ENCODE data around the gene FAT1.

FAT1 gene

DNA sequence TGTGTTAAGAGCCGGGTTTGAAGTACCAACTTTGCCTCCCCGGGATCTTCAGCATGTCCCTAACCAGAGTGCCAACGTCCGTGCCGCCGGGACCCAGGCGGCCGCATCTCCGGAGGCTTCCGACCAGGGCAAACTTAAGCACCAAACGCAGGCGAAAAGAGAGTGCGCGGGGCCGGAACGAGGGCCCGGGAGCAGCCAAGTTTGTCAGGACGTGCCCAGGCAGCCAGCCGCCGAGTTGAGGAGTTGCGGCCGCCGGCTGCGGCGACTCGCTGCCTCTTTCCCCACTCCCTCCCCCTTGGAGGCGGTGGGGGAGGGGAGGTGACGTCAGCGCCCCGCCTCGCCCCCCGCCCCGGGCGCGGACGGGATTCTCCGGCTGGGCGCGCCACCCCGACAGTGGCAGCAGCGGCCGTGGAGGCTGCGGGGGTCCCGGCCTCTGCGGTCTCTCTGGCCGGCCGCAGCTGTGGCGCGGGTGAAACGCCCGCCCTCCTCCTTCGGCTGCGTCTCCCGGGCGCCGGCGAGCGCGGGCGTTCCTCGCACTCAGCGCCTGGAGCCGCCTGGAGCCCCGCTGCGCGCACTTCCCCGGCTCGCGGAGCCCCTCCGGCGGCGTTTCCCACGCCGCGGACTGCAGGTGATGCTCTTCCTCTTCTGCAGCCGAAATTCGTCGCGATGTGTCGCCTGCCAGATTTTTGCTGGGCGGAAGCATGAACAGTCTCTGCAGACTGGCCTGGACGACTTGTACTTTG, 2.9 kb upstream of the FAT1 start:
- Histone ChIP-seq H3K4me2 (ENCODE audit: low read length) (no peak overlapping the region), H3K79me2 (ENCODE audit: control insufficient read depth, low read length) (no peaks in the 10 kb centered on the region), H3K9me2 (replicated peaks; ENCODE audit: control insufficient read depth, low read length) (no peaks in the 10 kb centered on the region), H3K36me3 (ENCODE audit: control insufficient read depth, low read length) (no peaks in the 10 kb centered on the region), H4K20me1 (ENCODE audit: control insufficient read depth, insufficient read depth, low read depth, low read length) (no peaks in the 10 kb centered on the region), H3K27me3 (ENCODE audit: control insufficient read depth, low read length) (no peaks in the 10 kb centered on the region), H3F3A (ENCODE audit: control insufficient read depth, insufficient read depth) (no peaks in the 10 kb centered on the region), H3K4me1 (ENCODE audit: control insufficient read depth, low read length) (no peaks in the 10 kb centered on the region), H3K9me3 (ENCODE audit: control insufficient read depth, insufficient read depth, low read length) (peaks cover 11% of the 10 kb centered on the region; the same call in 1 of the 2 replicates), H3K27ac (ENCODE audit: low read depth, low read length) (no peak overlapping the region), H3K4me3 (ENCODE audit: low read length) (no peak overlapping the region)
- no peak for TF ChIP-seq EZH2phosphoT487 (IDR thresholded peaks at IDR 0.05; ENCODE audit: borderline replicate concordance, low read length)
- TF ChIP-seq, protein P1, sequence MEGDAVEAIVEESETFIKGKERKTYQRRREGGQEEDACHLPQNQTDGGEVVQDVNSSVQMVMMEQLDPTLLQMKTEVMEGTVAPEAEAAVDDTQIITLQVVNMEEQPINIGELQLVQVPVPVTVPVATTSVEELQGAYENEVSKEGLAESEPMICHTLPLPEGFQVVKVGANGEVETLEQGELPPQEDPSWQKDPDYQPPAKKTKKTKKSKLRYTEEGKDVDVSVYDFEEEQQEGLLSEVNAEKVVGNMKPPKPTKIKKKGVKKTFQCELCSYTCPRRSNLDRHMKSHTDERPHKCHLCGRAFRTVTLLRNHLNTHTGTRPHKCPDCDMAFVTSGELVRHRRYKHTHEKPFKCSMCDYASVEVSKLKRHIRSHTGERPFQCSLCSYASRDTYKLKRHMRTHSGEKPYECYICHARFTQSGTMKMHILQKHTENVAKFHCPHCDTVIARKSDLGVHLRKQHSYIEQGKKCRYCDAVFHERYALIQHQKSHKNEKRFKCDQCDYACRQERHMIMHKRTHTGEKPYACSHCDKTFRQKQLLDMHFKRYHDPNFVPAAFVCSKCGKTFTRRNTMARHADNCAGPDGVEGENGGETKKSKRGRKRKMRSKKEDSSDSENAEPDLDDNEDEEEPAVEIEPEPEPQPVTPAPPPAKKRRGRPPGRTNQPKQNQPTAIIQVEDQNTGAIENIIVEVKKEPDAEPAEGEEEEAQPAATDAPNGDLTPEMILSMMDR (IDR thresholded peaks at IDR 0.05; ENCODE audit: low read depth, low read length, poor library complexity, severe bottlenecking): no peak

GRCh38 chr4:186725469-186726425, 2.1 kb upstream of the FAT1 start:
- H3K4me2 ChIP-seq (ENCODE audit: low read length): no peak overlapping the region
- no peaks in the 10 kb centered on the region for H3K36me3 ChIP-seq (ENCODE audit: control insufficient read depth, low read length)
- no peaks in the 10 kb centered on the region for H4K20me1 ChIP-seq (ENCODE audit: control insufficient read depth, insufficient read depth, low read depth, low read length)
- H3F3A ChIP-seq (ENCODE audit: control insufficient read depth, insufficient read depth): no peaks in the 10 kb centered on the region
- no peak overlapping the region for H3K27ac ChIP-seq (ENCODE audit: low read depth, low read length)
- no peak overlapping the region for H3K4me3 ChIP-seq (ENCODE audit: low read length)
- H3K27me3 ChIP-seq (ENCODE audit: control insufficient read depth, low read length): no peaks in the 10 kb centered on the region
- H3K9me3 ChIP-seq (ENCODE audit: control insufficient read depth, insufficient read depth, low read length): peaks cover 11% of the 10 kb centered on the region; the same call in 1 of the 2 replicates
- H3K9me2 ChIP-seq (replicated peaks; ENCODE audit: control insufficient read depth, low read length): no peaks in the 10 kb centered on the region
- H3K4me1 ChIP-seq (ENCODE audit: control insufficient read depth, low read length): no peaks in the 10 kb centered on the region
- H3K79me2 ChIP-seq (ENCODE audit: control insufficient read depth, low read length): no peaks in the 10 kb centered on the region
- TF ChIP-seq EZH2phosphoT487 (IDR thresholded peaks at IDR 0.05; ENCODE audit: borderline replicate concordance, low read length): no peak
- TF ChIP-seq, protein P1 (IDR thresholded peaks at IDR 0.05; ENCODE audit: low read depth, low read length, poor library complexity, severe bottlenecking): no peak

GRCh38 chr4:186724864-186725468, 1.3 kb upstream of the FAT1 start:
- Histone ChIP-seq H3K4me1 (ENCODE audit: control insufficient read depth, low read length) (no peaks in the 10 kb centered on the region), H3K9me2 (replicated peaks; ENCODE audit: control insufficient read depth, low read length) (no peaks in the 10 kb centered on the region), H3K27ac (ENCODE audit: low read depth, low read length) (no peak overlapping the region), H3K4me2 (ENCODE audit: low read length) (no peak overlapping the region), H3K9me3 (ENCODE audit: control insufficient read depth, insufficient read depth, low read length) (peaks cover 11% of the 10 kb centered on the region; the same call in 1 of the 2 replicates), H4K20me1 (ENCODE audit: control insufficient read depth, insufficient read depth, low read depth, low read length) (no peaks in the 10 kb centered on the region), H3K36me3 (ENCODE audit: control insufficient read depth, low read length) (no peaks in the 10 kb centered on the region), H3F3A (ENCODE audit: control insufficient read depth, insufficient read depth) (no peaks in the 10 kb centered on the region), H3K27me3 (ENCODE audit: control insufficient read depth, low read length) (no peaks in the 10 kb centered on the region), H3K4me3 (ENCODE audit: low read length) (no peak overlapping the region), H3K79me2 (ENCODE audit: control insufficient read depth, low read length) (no peaks in the 10 kb centered on the region)
- TF ChIP-seq, protein P1 (IDR thresholded peaks at IDR 0.05; ENCODE audit: low read depth, low read length, poor library complexity, severe bottlenecking): no peak
- TF ChIP-seq EZH2phosphoT487 (IDR thresholded peaks at IDR 0.05; ENCODE audit: borderline replicate concordance, low read length): no peak

All from DOHH2 (cell line).